Activated B cell treated with CpG ODN at 0.5 μM for 24 hours (primary cell): ENCODE measurements around the gene ING3. TPM values are rescaled to one million over a fixed set of nuclear protein-coding genes. Genes with fewer than 3 reads are reported as not detected.

Experiments
- ATAC-seq: fragments of 200-7000 bp; cut with Tn5 transposase; one replicate; pipeline ENCODE4 v1.10.0; 2021; ENCODE audit warnings: low read depth, mild to moderate bottlenecking, moderate library complexity
- CTCF ChIA-PET: fragments of 350-600 bp; sonication (Branson Sonifier 250); formaldehyde crosslinking; loops from one replicate; lab custom pipeline; 2021; ENCODE audit warnings: antibody characterized with exemption; lab: Charles Lee
- POLR2A ChIA-PET: fragments of 350-600 bp; sonication (Branson Sonifier 250); formaldehyde crosslinking; loops from one replicate; lab custom pipeline; 2021; ENCODE audit warnings: antibody characterized with exemption; lab: Charles Lee
- DNase-seq: peaks from one replicate; pipeline ENCODE4 v3.0.0; 2022
- H3K27ac Mint-ChIP-seq: one replicate; pipeline ENCODE4 v1.8.0; 2020; ENCODE audit warnings: mixed read lengths
- H3K27me3 Mint-ChIP-seq: one replicate; pipeline ENCODE4 v1.8.0; 2021; ENCODE audit warnings: mixed read lengths
- H3K36me3 Mint-ChIP-seq: one replicate; pipeline ENCODE4 v1.8.0; 2021; ENCODE audit warnings: low read depth, mixed read lengths
- H3K4me1 Mint-ChIP-seq: one replicate; pipeline ENCODE4 v1.8.0; 2021; ENCODE audit warnings: mixed read lengths
- H3K4me3 Mint-ChIP-seq: one replicate; pipeline ENCODE4 v1.8.0; 2020; ENCODE audit warnings: mild to moderate bottlenecking, mixed read lengths
- H3K9me3 Mint-ChIP-seq: one replicate; pipeline ENCODE4 v1.8.0; 2020; ENCODE audit warnings: mixed read lengths
- intact Hi-C: fragments of 100-400 bp; cut with micrococcal nuclease; formaldehyde crosslinking; loops from one replicate; pipeline ENCODE4 v1.15.1; 2024
- total RNA-seq: library from RNA; stranded (reverse); gene quantifications from 2 replicates; pipeline ENCODE4 v1.2.3, GENCODE V29; 2022
- TF ChIP-seq, protein P1 (sequence below): fragments of 200-600 bp; IDR thresholded peaks from one replicate; pipeline ENCODE4 v1.8.0; 2022; ENCODE audit warnings: antibody characterized with exemption, mild to moderate bottlenecking

The ING3 gene
- total RNA-seq, 1 donor from 2014 or later = 36.1 TPM

DNA sequence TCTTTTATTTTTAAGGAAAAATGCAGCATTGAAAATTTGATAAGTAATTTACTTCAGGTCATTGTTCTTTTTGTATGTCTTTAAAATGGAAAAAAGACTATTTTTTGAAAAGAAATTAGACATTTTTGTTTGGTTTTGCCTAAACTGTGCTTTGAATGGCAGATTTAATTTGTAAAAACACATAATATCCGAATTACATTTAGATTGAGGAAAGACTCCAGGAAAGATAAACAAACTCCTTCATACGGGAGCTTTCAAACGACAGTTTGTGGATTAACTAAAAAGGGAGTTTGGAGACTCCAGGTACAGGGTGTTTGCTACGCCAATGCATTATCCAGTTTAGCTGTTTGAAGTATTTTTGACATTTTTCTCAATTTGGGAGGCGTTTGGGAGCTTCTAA lies 74.0 kb downstream of the ING3 start:
- H3K27me3 Mint-ChIP-seq = peaks cover 4% of the 10 kb centered on the region
- no peaks in the 10 kb centered on the region for H3K4me1 Mint-ChIP-seq
- no peaks in the 10 kb centered on the region for H3K36me3 Mint-ChIP-seq
- POLR2A ChIA-PET = no interaction called here
- no peak overlapping the region for H3K4me3 Mint-ChIP-seq
- CTCF ChIA-PET = no interaction called here
- ATAC-seq = no peak
- no peak overlapping the region for H3K27ac Mint-ChIP-seq
- intact Hi-C loops = no loop called here
- no peak for DNase-seq
- H3K9me3 Mint-ChIP-seq = no peaks in the 10 kb centered on the region
- TF ChIP-seq, protein P1, sequence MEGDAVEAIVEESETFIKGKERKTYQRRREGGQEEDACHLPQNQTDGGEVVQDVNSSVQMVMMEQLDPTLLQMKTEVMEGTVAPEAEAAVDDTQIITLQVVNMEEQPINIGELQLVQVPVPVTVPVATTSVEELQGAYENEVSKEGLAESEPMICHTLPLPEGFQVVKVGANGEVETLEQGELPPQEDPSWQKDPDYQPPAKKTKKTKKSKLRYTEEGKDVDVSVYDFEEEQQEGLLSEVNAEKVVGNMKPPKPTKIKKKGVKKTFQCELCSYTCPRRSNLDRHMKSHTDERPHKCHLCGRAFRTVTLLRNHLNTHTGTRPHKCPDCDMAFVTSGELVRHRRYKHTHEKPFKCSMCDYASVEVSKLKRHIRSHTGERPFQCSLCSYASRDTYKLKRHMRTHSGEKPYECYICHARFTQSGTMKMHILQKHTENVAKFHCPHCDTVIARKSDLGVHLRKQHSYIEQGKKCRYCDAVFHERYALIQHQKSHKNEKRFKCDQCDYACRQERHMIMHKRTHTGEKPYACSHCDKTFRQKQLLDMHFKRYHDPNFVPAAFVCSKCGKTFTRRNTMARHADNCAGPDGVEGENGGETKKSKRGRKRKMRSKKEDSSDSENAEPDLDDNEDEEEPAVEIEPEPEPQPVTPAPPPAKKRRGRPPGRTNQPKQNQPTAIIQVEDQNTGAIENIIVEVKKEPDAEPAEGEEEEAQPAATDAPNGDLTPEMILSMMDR = no peak

DNA sequence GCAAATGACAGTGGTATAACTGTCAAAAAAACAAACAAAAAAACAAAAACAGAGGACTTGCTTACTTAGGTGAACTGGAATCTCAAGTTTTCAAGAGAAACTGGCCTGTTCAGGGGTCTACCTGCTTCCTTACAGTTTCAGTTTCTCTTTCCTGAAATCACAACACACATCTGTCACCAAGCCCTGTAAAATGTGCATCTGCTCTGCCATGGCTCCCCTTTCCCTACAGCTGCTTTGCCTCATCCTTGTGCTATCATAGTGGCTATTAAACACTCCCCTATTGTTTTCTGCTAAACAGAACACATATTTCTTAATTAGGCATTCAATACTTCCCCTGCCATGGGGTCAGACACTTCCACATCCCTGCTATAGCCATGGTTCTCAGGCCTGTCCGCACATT lies 75.6 kb downstream of the ING3 start:
- no peak overlapping the region for H3K27ac Mint-ChIP-seq
- POLR2A ChIA-PET = no interaction called here
- CTCF ChIA-PET = no interaction called here

DNA sequence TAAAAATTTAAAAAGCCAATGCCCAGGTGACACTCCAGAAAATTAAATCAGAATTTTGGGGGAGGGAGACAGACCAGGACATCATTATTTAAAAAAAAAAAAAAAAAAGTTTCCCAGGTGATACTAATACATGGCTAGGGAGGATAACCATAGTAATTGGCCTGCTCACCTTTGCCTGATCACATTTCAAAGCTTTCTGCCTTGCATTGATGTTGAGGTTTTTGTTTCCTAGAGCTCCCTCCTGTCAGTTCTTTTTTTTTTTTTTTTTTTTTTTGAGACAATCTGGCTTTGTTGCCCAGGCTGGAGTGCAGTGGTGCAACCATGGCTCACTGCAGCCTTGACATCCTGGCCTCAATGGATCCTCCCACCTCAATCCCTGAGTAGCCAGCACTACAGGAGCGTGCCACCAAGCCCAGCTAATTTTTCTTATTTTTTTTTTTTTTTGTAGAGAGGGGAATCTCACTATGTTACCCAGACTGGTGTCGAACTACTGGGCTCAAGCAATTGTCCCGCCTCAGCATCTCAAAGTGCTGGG lies 76.1 kb downstream of the ING3 start:
- no peaks in the 10 kb centered on the region for H3K36me3 Mint-ChIP-seq
- H3K4me1 Mint-ChIP-seq = no peaks in the 10 kb centered on the region
- peaks cover 4% of the 10 kb centered on the region for H3K27me3 Mint-ChIP-seq
- no peaks in the 10 kb centered on the region for H3K9me3 Mint-ChIP-seq
- no peak overlapping the region for H3K4me3 Mint-ChIP-seq
- ATAC-seq (no peak), DNase-seq (no peak)
- intact Hi-C loops = no loop called here
- ChIA-PET POLR2A (no interaction called here), CTCF (no interaction called here)
- no peak overlapping the region for H3K27ac Mint-ChIP-seq
- TF ChIP-seq, protein P1 = no peak

More for the DNA sequence above, 75.6 kb downstream of the ING3 start:
- DNase-seq = no peak
- no peak overlapping the region for H3K4me3 Mint-ChIP-seq
- peaks cover 4% of the 10 kb centered on the region for H3K27me3 Mint-ChIP-seq
- no peak for ATAC-seq
- no peaks in the 10 kb centered on the region for H3K9me3 Mint-ChIP-seq
- no peaks in the 10 kb centered on the region for H3K36me3 Mint-ChIP-seq
- intact Hi-C loops = no loop called here
- TF ChIP-seq, protein P1 = no peak
- no peaks in the 10 kb centered on the region for H3K4me1 Mint-ChIP-seq

Other genes with a start within 250 kb of the ING3 start
- not detected in 2 replicates for gene TSPAN12, start 92.6 kb upstream of the ING3 start, total RNA-seq
- 0.09 and 0.42 TPM in 2 replicates for gene CPED1, start 37.9 kb downstream of the ING3 start, total RNA-seq